WTC11 (cell line): ENCODE data around the gene TRPV2. TPM values are rescaled to one million over a fixed set of nuclear protein-coding genes. Genes with fewer than 3 reads are reported as not detected.

Experiments used
- ATAC-seq: fragments of 200-7000 bp; cut with Tn5 transposase; 2 replicates; pipeline ENCODE4 v1.10.0; 2021; ENCODE audit warnings: mild to moderate bottlenecking, moderate library complexity
- CTCF ChIA-PET: fragments of 300-600 bp; sonication (Branson Sonifier 250); formaldehyde crosslinking; loops from one replicate; lab custom pipeline; 2021; ENCODE audit warnings: antibody characterized with exemption; lab: Charles Lee
- POLR2A ChIA-PET: fragments of 350-600 bp; sonication (Branson Sonifier 250); formaldehyde crosslinking; loops from one replicate; lab custom pipeline; 2021; ENCODE audit warnings: antibody characterized with exemption; lab: Charles Lee
- DNase-seq: peaks from one replicate; pipeline ENCODE4 v3.0.0; 2021; ENCODE audit warnings: low spot score
- H3K27ac Mint-ChIP-seq: 2 replicates; pipeline ENCODE4 v1.8.0; 2021; ENCODE audit warnings: mixed read lengths
- H3K27me3 Mint-ChIP-seq: 2 replicates; pipeline ENCODE4 v1.8.0; 2021; ENCODE audit warnings: low read depth, mild to moderate bottlenecking, moderate library complexity, mixed read lengths
- H3K36me3 Mint-ChIP-seq: 2 replicates; pipeline ENCODE4 v1.8.0; 2021; ENCODE audit warnings: mixed read lengths
- H3K4me1 Mint-ChIP-seq: 2 replicates; pipeline ENCODE4 v1.8.0; 2022; ENCODE audit warnings: mixed read lengths
- H3K4me3 Mint-ChIP-seq: 2 replicates; pipeline ENCODE4 v1.8.0; 2021; ENCODE audit warnings: mild to moderate bottlenecking, moderate library complexity, mixed read lengths
- H3K9me3 Mint-ChIP-seq: 2 replicates; pipeline ENCODE4 v1.8.0; 2021; ENCODE audit warnings: mixed read lengths
- CREM ChIP-seq: sonication (generic); formaldehyde crosslinking; IDR thresholded peaks from 2 replicates; pipeline ENCODE4 v1.8.1; 2022; ENCODE audit warnings: mild to moderate bottlenecking, missing genetic modification reagents, moderate library complexity
- EMX1 ChIP-seq: fragments of 250-450 bp; sonication (Bioruptor Pico); IDR thresholded peaks from 2 replicates; pipeline ENCODE4 v1.8.0; 2021; ENCODE audit warnings: mild to moderate bottlenecking
- FOXK1 ChIP-seq: sonication (generic); formaldehyde crosslinking; IDR thresholded peaks from 2 replicates; pipeline ENCODE4 v1.8.0; 2022; ENCODE audit warnings: mild to moderate bottlenecking, moderate library complexity, missing genetic modification reagents
- GABPB1 ChIP-seq: sonication (generic); formaldehyde crosslinking; IDR thresholded peaks from 2 replicates; pipeline ENCODE4 v1.8.1; 2023; ENCODE audit warnings: mild to moderate bottlenecking, missing genetic modification reagents
- GTF2I ChIP-seq: fragments of 250-450 bp; sonication (Bioruptor Pico); conservative IDR thresholded peaks from 2 replicates; pipeline ENCODE4 v1.4.0; 2021; ENCODE audit warnings: mild to moderate bottlenecking
- NFATC4 ChIP-seq: fragments of 250-450 bp; sonication (Bioruptor Pico); IDR thresholded peaks from 2 replicates; pipeline ENCODE4 v1.9.0; 2021; ENCODE audit warnings: mild to moderate bottlenecking
- NFYB ChIP-seq: sonication (generic); formaldehyde crosslinking; conservative IDR thresholded peaks from 2 replicates; pipeline ENCODE4 v1.8.0; 2022; ENCODE audit warnings: low read depth, missing genetic modification reagents
- RELA ChIP-seq: sonication (generic); formaldehyde crosslinking; IDR thresholded peaks from 2 replicates; pipeline ENCODE4 v1.8.1; 2022; ENCODE audit warnings: missing genetic modification reagents, mild to moderate bottlenecking, borderline replicate concordance
- SMAD3 ChIP-seq: sonication (generic); formaldehyde crosslinking; IDR thresholded peaks from 2 replicates; pipeline ENCODE4 v1.8.0; 2022; ENCODE audit warnings: missing genetic modification reagents, mild to moderate bottlenecking, borderline replicate concordance
- SMAD4 ChIP-seq: sonication (generic); formaldehyde crosslinking; IDR thresholded peaks from 2 replicates; pipeline ENCODE4 v1.8.0; 2022; ENCODE audit warnings: mild to moderate bottlenecking, missing genetic modification reagents
- SOX15 ChIP-seq: fragments of 250-450 bp; sonication (Bioruptor Pico); IDR thresholded peaks from 2 replicates; pipeline ENCODE4 v1.9.0; 2021; ENCODE audit warnings: mild to moderate bottlenecking
- TEAD4 ChIP-seq: sonication (generic); formaldehyde crosslinking; IDR thresholded peaks from 2 replicates; pipeline ENCODE4 v1.8.0; 2022; ENCODE audit warnings: mild to moderate bottlenecking, missing genetic modification reagents
- ZNF219 ChIP-seq: sonication (generic); formaldehyde crosslinking; IDR thresholded peaks from 2 replicates; pipeline ENCODE4 v1.8.0; 2023; ENCODE audit warnings: missing genetic modification reagents, mild to moderate bottlenecking, borderline replicate concordance
- ZNF416 ChIP-seq: fragments of 250-450 bp; sonication (Bioruptor Pico); IDR thresholded peaks from 2 replicates; pipeline ENCODE4 v1.9.0; 2021; ENCODE audit warnings: mild to moderate bottlenecking, inconsistent platforms
- total RNA-seq: library from RNA; stranded (reverse); gene quantifications from 3 replicates; pipeline ENCODE4 v1.2.3, GENCODE V29; 2021
- TF ChIP-seq, protein P1 (sequence below): sonication (generic); formaldehyde crosslinking; IDR thresholded peaks from 2 replicates; pipeline ENCODE4 v1.8.1; 2023; ENCODE audit warnings: mild to moderate bottlenecking, missing genetic modification reagents
- TF ChIP-seq, protein P2 (sequence below): sonication (generic); formaldehyde crosslinking; conservative IDR thresholded peaks from 2 replicates; pipeline ENCODE4 v1.8.1; 2022; ENCODE audit warnings: mild to moderate bottlenecking, missing genetic modification reagents
- TF ChIP-seq, protein P3 (sequence below): sonication (generic); formaldehyde crosslinking; IDR thresholded peaks from 2 replicates; pipeline ENCODE4 v1.8.1; 2022; ENCODE audit warnings: low read depth, mild to moderate bottlenecking, moderate library complexity, missing genetic modification reagents, borderline replicate concordance
- TF ChIP-seq, protein P4 (sequence below): sonication (generic); formaldehyde crosslinking; IDR thresholded peaks from 2 replicates; pipeline ENCODE4 v1.8.1; 2023; ENCODE audit warnings: mild to moderate bottlenecking, missing genetic modification reagents, moderate library complexity
- TF ChIP-seq, protein P5 (sequence below): sonication (generic); formaldehyde crosslinking; IDR thresholded peaks from 2 replicates; pipeline ENCODE4 v1.8.0; 2023; ENCODE audit warnings: mild to moderate bottlenecking, missing genetic modification reagents
- TF ChIP-seq, protein P6 (sequence below): fragments of 200-600 bp; IDR thresholded peaks from 2 replicates; pipeline ENCODE4 v1.8.0; 2022; ENCODE audit warnings: antibody characterized with exemption

Gene TRPV2
- total RNA-seq, 1 experiment from 2014 or later = 3.5 TPM

DNA sequence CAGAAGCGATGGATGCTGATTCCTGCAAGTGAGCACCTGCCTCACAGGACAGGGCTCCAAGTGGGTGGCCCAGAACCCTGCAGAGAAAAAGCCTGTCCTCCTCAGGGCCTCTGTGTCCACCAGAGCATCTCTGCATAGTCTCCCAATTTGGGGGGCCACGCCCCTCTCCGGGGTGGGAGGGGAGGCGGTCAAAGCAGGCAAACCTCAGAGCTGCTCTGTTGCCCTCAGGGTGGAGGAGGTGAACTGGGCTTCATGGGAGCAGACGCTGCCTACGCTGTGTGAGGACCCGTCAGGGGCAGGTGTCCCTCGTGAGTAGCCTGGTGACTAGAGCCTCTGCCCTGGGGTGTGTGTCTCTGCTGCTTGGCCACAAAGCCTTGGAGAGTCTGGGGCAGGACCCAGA lies 19.3 kb downstream of the TRPV2 start:
- ATAC-seq = peak; percentile 24
- CTCF ChIA-PET = interaction anchor here (1.0 to 1.2 kb wide), 3 partner anchors 19 to 71 kb away, joined by 3 to 8 read pairs (median 3); partner anchors contain the start of gene TRPV2
- H3K27me3 Mint-ChIP-seq = no peaks in the 10 kb centered on the region; the same call in 1 of the 2 replicates
- POLR2A ChIA-PET = no interaction called here
- H3K36me3 Mint-ChIP-seq = peaks cover 9% of the 10 kb centered on the region
- no peak overlapping the region for H3K27ac Mint-ChIP-seq
- peaks cover 30% of the 10 kb centered on the region for H3K4me1 Mint-ChIP-seq
- H3K4me3 Mint-ChIP-seq = no peak overlapping the region
- no peaks in the 10 kb centered on the region for H3K9me3 Mint-ChIP-seq
- TF ChIP-seq FOXK1 (CRISPR knock-in tag) (no peak), SOX15 (CRISPR knock-in tag) (no peak), GTF2I (CRISPR knock-in tag) (no peak), ZNF219 (no peak), RELA (no peak)
- TF ChIP-seq, all 79 proteins: peak for 0
- DNase-seq = peak; percentile 45

DNA sequence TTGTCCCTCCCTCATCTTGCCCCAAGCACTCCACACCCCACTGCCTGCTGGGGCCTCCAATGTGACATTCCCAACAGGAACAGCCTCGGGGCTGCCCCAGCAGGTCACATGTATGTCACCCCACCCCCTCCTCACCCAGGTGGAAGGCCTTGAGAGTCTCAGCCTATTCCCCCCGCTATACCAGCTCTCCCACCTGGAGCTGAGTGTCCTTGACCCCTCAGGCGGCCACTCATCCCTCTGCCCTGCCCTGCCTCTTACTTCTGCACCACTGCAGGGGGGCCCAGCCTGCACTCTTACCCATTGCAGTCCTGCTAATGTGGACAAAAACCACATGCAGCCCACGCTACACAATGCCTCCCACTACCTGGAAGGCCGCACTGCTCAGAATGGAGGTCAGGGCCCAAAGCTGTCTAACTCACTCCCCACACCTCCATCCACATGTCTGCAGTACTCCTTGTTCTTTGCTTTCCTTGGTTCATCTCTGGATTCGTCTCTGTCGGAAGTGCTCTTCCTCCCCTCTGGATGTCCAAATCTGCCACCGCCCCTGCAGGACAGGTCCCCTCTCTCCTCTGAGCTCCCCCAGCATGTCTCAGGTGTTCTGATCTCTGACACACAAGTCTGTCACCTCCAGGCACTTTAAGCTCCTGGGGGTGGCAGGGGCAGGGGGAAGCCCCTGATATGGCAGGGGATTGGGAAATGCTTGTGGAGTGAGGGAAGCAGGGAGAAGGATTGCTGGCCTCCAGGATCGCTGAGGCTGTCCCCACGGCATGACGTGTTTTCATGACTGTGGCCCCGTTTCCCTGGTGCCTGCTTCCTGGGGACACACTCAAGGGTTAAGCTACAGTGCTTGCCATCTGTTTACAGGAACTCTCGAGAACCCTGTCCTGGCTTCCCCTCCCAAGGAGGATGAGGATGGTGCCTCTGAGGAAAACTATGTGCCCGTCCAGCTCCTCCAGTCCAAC lies 20.8 kb downstream of the TRPV2 start:
- H3K27ac Mint-ChIP-seq = peak overlapping the region; percentile 34
- no peak overlapping the region for H3K4me3 Mint-ChIP-seq
- H3K27me3 Mint-ChIP-seq = no peaks in the 10 kb centered on the region; the same call in 1 of the 2 replicates
- POLR2A ChIA-PET = no interaction called here
- TF ChIP-seq GABPB1 = no peak
- TF ChIP-seq NFATC4 (CRISPR knock-in tag) = no peak
- TF ChIP-seq EMX1 (CRISPR knock-in tag) = no peak
- TF ChIP-seq SMAD4 = no peak
- ATAC-seq = no peak
- CTCF ChIA-PET = interaction anchor here (0.6 to 4.1 kb wide), 5 partner anchors 8 to 85 kb away, joined by 3 to 49 read pairs (median 4); no protein-coding TSS in a partner anchor
- no peak for DNase-seq
- no peaks in the 10 kb centered on the region for H3K9me3 Mint-ChIP-seq
- peaks cover 23% of the 10 kb centered on the region for H3K36me3 Mint-ChIP-seq
- peaks cover 46% of the 10 kb centered on the region for H3K4me1 Mint-ChIP-seq

DNA sequence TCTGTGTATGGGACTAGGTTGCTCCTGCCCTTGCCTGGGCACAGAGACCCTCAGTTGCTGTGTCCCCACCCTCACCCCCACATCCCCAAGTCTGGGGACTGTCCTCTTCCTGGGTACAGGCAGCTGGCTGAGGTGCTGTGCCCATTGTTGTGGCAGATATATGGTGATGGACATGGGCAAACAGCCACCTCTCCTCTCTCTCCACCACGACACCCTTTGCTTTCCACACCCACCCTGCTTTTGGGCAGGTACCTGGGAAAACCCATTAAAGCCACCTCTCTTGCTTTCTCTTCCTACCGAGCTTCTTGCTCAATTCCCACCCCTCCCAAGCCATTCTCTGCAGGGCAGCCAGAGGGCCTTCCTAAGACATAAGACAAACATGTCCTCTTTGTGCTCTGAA lies 21.7 kb downstream of the TRPV2 start:
- CTCF ChIA-PET = interaction anchor here (0.6 to 4.1 kb wide), 4 partner anchors 9 to 84 kb away, joined by 3 to 49 read pairs (median 4); no protein-coding TSS in a partner anchor
- H3K36me3 Mint-ChIP-seq = peaks cover 32% of the 10 kb centered on the region
- no peaks in the 10 kb centered on the region for H3K9me3 Mint-ChIP-seq
- DNase-seq = no peak
- TF ChIP-seq, protein P1, sequence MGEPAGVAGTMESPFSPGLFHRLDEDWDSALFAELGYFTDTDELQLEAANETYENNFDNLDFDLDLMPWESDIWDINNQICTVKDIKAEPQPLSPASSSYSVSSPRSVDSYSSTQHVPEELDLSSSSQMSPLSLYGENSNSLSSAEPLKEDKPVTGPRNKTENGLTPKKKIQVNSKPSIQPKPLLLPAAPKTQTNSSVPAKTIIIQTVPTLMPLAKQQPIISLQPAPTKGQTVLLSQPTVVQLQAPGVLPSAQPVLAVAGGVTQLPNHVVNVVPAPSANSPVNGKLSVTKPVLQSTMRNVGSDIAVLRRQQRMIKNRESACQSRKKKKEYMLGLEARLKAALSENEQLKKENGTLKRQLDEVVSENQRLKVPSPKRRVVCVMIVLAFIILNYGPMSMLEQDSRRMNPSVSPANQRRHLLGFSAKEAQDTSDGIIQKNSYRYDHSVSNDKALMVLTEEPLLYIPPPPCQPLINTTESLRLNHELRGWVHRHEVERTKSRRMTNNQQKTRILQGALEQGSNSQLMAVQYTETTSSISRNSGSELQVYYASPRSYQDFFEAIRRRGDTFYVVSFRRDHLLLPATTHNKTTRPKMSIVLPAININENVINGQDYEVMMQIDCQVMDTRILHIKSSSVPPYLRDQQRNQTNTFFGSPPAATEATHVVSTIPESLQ (CRISPR knock-in tag) = no peak
- TF ChIP-seq CREM (CRISPR knock-in tag) = no peak
- TF ChIP-seq, protein P2, sequence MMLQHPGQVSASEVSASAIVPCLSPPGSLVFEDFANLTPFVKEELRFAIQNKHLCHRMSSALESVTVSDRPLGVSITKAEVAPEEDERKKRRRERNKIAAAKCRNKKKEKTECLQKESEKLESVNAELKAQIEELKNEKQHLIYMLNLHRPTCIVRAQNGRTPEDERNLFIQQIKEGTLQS (CRISPR knock-in tag) = no peak
- no peak for TF ChIP-seq ZNF219
- no peak for TF ChIP-seq SMAD3 (CRISPR knock-in tag)
- TF ChIP-seq, protein P3, sequence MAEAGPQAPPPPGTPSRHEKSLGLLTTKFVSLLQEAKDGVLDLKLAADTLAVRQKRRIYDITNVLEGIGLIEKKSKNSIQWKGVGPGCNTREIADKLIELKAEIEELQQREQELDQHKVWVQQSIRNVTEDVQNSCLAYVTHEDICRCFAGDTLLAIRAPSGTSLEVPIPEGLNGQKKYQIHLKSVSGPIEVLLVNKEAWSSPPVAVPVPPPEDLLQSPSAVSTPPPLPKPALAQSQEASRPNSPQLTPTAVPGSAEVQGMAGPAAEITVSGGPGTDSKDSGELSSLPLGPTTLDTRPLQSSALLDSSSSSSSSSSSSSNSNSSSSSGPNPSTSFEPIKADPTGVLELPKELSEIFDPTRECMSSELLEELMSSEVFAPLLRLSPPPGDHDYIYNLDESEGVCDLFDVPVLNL (CRISPR knock-in tag) = no peak
- TF ChIP-seq TEAD4 = no peak
- TF ChIP-seq NFYB (CRISPR knock-in tag) = no peak
- TF ChIP-seq ZNF416 = no peak
- TF ChIP-seq FOXK1 (CRISPR knock-in tag) = no peak
- TF ChIP-seq, protein P4, sequence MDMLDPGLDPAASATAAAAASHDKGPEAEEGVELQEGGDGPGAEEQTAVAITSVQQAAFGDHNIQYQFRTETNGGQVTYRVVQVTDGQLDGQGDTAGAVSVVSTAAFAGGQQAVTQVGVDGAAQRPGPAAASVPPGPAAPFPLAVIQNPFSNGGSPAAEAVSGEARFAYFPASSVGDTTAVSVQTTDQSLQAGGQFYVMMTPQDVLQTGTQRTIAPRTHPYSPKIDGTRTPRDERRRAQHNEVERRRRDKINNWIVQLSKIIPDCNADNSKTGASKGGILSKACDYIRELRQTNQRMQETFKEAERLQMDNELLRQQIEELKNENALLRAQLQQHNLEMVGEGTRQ = no peak
- TF ChIP-seq, protein P5, sequence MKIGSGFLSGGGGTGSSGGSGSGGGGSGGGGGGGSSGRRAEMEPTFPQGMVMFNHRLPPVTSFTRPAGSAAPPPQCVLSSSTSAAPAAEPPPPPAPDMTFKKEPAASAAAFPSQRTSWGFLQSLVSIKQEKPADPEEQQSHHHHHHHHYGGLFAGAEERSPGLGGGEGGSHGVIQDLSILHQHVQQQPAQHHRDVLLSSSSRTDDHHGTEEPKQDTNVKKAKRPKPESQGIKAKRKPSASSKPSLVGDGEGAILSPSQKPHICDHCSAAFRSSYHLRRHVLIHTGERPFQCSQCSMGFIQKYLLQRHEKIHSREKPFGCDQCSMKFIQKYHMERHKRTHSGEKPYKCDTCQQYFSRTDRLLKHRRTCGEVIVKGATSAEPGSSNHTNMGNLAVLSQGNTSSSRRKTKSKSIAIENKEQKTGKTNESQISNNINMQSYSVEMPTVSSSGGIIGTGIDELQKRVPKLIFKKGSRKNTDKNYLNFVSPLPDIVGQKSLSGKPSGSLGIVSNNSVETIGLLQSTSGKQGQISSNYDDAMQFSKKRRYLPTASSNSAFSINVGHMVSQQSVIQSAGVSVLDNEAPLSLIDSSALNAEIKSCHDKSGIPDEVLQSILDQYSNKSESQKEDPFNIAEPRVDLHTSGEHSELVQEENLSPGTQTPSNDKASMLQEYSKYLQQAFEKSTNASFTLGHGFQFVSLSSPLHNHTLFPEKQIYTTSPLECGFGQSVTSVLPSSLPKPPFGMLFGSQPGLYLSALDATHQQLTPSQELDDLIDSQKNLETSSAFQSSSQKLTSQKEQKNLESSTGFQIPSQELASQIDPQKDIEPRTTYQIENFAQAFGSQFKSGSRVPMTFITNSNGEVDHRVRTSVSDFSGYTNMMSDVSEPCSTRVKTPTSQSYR (CRISPR knock-in tag) = no peak
- TF ChIP-seq, protein P6, sequence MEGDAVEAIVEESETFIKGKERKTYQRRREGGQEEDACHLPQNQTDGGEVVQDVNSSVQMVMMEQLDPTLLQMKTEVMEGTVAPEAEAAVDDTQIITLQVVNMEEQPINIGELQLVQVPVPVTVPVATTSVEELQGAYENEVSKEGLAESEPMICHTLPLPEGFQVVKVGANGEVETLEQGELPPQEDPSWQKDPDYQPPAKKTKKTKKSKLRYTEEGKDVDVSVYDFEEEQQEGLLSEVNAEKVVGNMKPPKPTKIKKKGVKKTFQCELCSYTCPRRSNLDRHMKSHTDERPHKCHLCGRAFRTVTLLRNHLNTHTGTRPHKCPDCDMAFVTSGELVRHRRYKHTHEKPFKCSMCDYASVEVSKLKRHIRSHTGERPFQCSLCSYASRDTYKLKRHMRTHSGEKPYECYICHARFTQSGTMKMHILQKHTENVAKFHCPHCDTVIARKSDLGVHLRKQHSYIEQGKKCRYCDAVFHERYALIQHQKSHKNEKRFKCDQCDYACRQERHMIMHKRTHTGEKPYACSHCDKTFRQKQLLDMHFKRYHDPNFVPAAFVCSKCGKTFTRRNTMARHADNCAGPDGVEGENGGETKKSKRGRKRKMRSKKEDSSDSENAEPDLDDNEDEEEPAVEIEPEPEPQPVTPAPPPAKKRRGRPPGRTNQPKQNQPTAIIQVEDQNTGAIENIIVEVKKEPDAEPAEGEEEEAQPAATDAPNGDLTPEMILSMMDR = no peak
- TF ChIP-seq, all 79 proteins: peak for 0
- H3K4me3 Mint-ChIP-seq = no peak overlapping the region
- no peaks in the 10 kb centered on the region; the same call in 1 of the 2 replicates for H3K27me3 Mint-ChIP-seq
- POLR2A ChIA-PET = no interaction called here
- 0 out of 2 replicates have a peak overlapping the region, but pooled peaks have one; percentile 45 for H3K27ac Mint-ChIP-seq
- no peak for ATAC-seq
- H3K4me1 Mint-ChIP-seq = peaks cover 54% of the 10 kb centered on the region
